RCC 7860 (cell line): ENCODE results near the gene LNP1.

Experiments used
- DNase-seq: peaks from one replicate; pipeline ENCODE4 v3.0.0-alpha.2; 2015; ENCODE audit warnings: low spot score
- FAIRE-seq: peaks from 2 replicates; lab custom pipeline; 2012; peaks lifted over from hg19 to GRCh38; lab: Jason Lieb, UNC

Gene LNP1

DNA sequence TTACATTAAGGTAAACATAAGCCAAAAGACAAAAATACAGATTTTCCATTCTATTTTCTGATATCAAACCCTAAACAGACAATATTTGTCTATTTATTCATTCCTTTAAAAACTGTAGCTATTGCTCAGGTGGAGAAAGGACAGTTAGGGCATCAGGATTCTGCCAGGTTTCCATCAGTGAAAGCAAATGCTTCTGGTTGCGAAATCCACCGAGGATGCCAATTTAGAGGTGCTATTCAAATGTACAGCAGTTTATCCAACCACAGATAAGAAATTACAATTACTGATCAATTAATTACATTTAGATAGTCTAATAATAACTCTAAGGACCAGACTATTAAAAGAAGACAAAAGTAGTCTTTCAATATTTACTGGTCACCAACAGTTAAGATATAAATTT lies 4.4 kb upstream of the LNP1 start:
- FAIRE-seq (no peak), DNase-seq (no peak)

DNA sequence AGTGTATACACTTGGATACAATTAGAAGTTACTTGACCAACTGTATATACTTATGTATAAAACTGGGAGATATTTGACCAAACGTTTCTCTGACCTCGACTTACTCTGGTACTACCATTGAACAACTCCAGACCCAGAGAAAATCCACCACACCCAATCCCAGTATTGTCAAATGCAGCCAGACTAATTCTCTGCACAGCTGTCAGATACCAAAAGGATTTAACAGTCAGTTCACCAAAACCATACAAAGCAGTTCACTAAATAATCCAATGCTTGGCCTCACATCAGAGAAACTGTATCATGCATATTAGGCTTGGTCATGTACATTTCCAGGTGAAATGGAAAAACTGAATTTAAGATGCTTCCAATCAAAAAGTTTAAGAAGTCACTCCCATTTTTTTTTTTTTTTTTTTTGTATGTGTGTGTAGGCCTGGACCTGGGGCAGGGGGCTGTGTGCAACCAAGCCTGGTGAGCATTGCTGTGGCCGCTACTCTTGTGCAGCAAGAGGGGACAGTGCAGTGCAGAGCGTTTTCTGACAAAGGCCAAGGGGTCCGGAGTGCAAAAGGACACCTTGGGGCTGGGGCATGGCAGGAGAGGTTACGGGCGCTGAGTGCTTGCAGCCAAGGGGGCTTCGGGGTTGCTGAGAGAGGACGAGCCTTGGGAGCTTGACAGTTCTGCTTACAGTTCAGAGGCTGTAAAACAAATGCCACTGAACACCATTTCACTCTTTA lies 1.8 kb upstream of the LNP1 start:
- FAIRE-seq (no peak), DNase-seq (no peak)

DNA sequence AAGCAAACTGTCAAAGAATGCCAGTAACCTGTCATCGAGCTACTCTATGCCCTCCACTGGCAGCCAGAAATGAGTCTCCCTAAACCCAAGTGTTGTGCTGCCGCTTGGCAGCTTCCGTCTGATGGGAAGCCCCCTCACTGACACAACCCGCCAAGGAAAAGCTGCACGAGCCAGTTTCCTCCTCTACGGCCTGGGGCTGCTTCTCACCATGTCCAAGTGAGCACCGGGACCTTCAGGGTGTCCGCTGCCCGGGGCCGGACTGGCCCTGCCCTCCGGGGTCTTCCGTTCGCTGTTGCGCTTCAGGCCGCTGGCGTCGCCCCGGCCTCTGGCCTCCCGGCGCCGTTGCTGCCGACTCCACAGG lies 940 bp upstream of the LNP1 start:
- no peak for DNase-seq

DNA sequence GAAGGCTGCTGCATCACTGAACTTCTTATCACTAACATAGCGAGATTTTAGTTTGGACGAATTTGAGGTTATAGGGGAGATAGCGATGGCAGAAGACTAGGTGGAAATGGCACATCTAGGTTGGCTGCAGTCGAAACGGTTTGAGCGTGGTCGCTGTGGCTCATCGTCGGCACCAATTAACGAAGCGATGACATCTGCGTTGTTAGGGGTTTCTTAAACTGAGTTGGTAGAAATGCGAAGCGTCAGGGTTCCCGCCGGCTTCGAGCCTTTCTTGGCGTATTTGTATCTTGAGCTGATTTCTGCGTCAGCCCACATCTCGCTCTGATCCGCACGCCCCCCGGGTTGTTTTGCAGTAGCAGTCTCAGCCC lies 319 bp downstream of the LNP1 start:
- DNase-seq: no peak
- FAIRE-seq: no peak

More for the DNA sequence above, 940 bp upstream of the LNP1 start:
- no peak for FAIRE-seq

DNA sequence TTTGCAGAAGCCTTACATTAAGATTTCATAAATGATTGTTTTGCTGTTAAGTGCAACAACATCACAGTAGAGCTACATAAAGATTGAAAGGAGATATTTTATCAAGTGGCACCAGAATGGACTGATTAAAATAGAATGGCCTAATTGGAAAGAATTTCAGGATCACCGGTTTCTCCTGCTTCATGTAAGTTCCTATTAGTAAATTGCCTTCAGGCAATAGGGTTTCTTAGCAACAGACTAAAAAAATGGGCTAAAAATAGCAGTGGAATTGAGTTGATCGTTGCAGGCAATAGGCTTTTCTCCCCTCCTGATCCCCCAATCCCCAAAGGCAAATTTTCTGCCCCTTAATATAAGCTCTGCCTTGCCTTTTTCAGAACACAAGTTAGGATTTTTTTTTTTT lies 917 bp downstream of the LNP1 start:
- DNase-seq: peak; percentile 19
- FAIRE-seq: no peak

DNA sequence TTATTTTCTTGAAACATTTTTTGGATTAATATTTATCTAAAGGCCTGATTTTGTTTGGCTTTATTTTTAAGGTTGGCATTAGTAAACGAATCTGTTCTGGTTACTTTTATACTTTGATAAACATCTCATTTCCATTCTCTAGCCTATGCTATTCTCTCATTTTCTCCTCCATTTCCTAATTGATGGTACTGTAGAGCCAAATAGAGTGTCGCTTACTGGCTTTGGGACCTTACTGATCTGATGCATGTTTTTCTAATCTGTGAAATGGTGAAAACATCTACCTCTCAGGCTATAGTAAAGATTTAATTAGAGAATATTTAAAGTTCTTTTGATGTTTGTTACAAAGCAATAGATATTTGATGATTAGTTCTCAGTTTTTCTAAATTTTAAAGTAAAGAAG lies 1.6 kb downstream of the LNP1 start:
- peak; percentile 21 for DNase-seq
- FAIRE-seq: peak; percentile 66

DNA sequence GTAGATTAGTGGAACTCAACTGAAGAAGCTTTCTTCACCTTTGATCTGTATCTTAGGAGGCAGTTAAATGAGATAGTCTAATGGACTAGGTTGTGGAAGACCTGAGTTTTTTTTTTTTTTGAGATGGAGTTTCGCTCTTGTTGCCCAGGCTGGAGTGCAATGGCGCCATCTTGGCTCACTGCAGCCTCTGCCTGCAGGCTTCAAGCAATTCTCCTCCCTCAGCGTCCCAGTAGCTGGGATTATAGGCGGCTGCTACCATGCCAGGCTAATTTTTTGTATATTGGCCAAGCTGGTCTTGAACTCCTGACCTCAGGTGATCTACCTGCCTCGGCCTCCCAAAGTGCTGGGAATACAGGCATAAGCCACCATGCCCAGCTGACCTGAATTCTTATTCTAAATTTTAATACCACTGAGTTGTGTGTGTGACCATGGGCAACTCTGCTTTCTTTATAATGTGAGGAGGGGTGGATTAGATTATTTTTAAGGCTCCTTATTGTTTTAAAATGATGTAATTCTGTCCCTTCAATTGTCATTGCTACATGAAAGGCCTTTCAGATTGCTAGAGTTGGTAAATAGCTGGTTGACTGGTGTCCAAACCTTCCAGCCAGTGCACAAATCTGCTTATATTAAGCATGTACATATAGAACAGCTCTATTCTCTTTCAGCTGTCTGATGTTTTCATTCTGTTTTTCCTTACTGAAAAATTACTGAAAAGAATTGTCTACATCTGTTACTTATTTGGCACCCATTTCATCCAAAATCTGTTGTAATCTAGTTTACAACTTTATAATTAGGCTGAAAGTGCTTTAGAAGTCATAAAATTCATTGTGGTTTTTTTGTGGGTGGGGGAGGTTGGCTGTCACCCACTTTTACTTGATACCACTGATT lies 2.3 kb downstream of the LNP1 start:
- no peak for DNase-seq
- no peak for FAIRE-seq

DNA sequence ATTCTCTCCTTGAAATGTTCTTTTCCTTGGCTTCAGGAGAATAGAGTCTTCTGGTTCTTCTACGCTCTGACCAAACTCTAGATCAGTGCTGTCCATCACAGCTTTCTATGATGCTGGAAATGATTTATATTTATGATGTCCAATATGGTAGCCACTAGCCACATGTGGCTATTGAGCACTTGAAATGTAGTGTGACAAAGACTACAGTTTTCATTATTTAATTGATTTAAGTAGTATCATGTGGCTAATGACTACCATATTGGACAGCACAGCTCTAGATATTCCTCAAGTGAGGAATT lies 2.9 kb downstream of the LNP1 start:
- no peak for DNase-seq
- no peak for FAIRE-seq

DNA sequence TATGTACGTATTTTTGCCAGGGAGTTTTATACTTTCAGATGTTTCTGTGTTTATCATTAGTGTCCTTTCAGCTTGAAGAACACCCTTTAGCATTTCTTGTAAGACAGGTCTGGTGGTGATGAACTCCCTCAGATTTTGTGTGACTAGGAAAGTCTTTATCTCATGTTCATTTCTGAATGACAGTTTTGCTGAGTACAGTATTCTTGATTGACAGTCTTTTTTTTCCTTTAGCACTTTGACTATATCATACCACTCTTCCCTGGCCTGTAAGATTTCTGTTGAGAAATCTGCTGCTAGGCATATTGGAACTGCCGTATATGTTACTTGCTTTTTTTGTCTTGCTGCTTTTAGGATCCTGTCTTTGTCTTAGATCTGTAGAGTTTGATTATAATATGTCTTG lies 5.8 kb downstream of the LNP1 start:
- no peak for DNase-seq
- FAIRE-seq: no peak

DNA sequence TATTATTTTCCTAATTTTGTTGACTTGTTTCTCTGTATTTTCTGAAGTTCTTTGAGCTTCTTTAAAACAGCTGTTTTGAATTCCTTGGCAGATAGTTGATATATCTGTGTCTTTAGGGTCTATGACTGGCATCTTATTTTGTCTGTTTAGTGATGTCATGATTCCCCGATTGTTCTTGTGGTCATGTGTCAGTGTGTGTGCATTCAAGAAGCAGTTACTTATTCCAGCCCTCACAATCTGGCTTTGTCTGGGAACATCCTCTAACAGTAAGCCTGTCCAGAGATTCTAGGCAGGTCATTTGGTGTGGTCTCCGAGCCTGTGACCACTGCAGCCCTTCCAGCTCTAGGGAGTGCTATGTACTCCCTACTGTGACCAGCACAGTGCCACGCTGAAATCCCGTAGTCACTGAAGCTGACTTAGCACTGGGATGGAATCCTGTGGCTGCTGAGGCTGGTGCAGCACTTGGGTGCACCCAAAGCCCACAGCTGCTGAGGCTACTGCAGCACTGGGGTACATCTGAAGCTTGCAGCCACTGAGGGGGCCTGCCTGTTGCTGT lies 6.7 kb downstream of the LNP1 start:
- no peak for FAIRE-seq
- no peak for DNase-seq

DNA sequence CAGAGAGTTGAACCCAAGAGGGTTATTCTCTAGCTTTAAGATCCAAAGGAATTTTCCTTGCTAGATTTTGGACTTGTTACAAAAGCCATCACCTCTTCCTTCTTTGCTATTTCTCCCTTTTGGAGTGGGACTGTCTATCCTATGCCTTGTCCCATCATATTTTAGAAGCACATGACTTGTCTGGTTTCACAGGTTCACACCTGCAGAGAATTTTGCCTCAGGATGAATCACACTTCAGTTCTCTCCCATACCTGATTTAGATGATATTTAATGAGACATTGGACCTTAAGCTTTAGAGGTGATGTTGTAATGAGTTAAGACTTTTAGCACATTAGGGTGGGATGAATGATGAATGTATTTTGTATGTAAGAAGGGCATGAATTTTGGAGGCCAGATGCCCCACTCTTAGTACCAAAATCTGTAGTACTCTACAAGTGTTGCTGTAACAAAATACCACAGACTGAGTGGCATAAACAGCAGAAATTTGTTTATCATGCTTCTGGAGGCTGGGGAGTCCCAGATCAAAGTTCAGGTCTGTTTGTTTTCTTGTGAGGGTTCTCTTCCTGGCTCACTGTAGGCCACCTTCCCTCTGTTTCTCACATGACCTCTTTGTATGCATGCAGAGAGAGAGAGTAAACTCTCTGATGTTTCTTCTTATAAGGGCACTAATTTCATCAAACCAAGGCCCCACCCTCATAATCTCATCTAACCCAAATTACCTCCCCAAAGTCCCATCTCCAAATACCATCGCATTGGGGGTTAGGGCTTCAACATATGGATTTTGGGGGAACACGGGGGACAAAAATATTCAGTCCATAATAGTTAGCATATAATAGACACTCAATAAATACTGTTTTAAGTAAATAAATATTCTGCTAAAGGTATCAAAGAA lies 10.0 kb downstream of the LNP1 start:
- DNase-seq (no peak), FAIRE-seq (no peak)

DNA sequence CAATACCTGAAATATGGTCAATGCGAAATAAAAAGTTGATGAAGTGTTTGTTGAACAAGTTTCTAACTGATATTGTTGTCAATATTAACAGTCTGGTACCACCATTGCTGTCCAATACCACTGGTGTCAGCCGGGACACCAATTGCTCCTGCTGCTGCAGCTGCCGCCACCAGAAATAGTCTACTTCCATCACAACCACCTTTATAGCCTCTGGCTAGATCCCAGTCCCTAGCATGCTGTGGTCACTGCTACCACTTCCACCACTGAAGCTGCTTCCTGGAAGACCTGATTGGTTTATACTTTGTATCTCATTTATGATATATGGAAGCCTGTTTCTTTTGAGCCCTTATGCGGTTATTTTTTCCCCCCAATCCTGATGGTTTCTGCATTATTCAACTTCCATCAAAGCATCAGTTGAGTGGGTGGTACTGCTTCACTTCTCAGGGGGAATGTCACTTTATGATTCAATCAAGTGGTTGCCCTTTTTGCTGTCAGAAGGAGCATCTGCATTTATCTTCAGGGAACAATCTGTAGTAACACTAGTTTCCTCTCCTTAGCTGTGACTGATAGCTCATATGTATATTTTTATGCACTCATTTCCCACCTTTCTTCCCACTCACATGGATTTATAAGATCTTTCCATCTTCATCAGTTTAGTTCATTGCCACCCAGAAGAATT lies 11.7 kb downstream of the LNP1 start:
- DNase-seq (no peak), FAIRE-seq (no peak)

DNA sequence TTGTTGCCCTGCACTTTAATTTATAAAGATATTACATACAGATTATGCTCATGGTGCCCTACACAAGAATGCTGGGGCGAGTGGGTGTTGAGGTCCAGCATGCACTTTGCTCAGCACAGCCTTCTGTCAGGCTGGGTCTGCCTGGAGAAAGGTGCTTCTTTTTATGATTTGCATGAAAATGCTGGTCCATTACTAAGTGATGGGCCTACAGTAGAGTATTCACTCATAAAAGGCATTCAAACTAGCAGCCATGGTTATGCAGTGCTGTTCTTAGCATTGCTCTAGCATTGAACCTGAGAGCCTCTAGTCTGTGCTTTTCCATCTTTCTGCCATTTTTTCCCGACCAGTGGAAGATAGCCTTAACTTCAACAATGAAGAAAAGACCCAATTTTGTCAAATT lies 12.3 kb downstream of the LNP1 start:
- no peak for DNase-seq
- no peak for FAIRE-seq

DNA sequence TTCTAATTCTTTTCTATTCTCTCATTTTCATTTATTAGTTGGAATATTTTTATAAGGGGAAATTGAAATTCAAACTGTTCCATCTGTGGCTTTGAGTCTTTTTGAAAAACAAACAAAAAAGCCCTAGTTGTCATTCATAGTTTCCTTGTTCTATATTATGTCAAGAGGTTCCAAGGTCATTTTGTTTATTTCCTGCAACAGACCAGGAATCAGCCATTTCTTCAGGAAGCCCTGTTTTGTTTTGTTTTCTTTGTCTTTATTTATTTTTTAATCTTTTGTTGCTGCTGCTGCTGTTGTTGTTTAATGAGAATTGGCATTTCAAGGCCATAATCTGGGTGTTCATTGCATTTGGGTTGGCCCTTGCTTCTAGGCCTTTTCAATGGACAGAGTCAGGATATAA lies 14.8 kb downstream of the LNP1 start:
- DNase-seq (no peak), FAIRE-seq (no peak)

DNA sequence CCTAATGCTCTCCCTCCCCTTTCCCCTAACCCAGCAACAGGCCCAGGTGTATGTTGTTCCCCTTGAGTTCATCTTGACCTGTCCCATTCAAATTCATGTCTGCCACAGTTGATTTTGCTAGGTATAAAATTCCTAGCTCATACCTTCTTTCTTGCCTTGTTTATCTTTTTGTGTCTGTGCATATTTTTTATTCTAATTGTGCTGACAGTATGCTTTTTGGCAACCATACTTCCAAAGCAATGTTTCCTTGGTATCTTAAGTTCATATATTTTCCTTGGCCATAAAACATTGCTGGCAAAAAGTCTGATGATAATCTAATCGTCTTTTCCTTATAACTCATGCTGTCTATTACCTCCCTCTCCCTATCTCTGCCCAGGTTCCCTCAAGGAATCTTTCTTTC lies 15.5 kb downstream of the LNP1 start:
- DNase-seq (no peak), FAIRE-seq (no peak)

DNA sequence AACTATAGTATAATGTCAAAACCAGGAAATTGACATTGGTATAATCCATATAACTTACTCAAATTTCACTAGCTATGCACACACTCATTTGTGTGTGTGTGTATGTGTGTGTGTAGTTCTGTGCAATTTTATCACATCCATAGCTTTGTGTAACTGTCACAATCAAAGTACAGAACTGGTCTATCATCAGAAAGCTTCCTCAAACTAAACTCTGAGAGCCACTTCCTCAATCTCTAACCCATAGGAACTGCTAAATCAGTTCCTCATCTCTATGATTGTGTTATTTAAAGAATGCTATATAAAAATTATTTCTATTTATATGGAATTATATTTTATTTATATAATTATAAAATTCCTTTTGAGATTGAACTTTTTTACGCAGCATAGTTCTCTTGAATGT lies 18.1 kb downstream of the LNP1 start:
- no peak for FAIRE-seq
- DNase-seq: no peak

DNA sequence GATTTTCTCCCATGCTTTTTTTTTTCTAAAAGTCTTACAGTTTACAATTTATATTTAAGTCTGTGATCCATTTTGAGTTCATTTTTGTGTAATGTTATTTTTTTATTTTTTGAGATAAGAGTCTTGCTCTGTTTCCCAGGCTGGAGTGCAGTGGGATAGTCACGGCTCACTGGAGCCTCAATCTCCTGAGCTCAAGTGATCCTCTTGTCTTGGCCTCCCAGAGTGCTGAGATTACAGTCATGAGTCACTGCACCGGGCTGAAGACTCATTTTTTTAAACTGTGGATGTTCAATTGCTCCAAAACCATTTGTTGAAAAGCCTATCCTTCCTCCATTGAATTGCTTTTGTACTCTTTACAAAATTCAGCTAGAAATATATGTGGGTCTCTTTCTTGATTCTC lies 19.5 kb downstream of the LNP1 start:
- peak; percentile 95 for FAIRE-seq

DNA sequence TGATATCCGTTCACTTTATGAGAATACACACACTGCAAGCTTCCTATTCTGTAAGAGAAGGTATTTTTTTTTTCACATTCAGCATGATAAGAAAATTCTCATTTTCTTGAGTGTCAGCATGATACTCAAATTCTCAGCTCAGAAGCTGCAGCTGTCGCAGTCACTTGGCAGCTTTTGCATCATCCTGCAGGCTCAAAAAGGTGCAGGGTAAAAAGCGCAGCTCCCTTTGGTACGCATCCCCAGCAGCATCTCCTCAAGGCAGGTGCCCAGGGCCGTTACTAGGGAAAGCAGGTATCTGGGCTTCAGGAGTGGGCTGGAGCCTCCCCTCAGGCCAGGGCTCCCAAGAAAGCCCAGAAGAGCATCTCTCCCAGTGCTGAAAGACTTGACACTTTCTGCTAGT lies 22.3 kb downstream of the LNP1 start:
- DNase-seq (no peak), FAIRE-seq (no peak)

More for the DNA sequence above, 19.5 kb downstream of the LNP1 start:
- peak; percentile 54 for DNase-seq

DNA sequence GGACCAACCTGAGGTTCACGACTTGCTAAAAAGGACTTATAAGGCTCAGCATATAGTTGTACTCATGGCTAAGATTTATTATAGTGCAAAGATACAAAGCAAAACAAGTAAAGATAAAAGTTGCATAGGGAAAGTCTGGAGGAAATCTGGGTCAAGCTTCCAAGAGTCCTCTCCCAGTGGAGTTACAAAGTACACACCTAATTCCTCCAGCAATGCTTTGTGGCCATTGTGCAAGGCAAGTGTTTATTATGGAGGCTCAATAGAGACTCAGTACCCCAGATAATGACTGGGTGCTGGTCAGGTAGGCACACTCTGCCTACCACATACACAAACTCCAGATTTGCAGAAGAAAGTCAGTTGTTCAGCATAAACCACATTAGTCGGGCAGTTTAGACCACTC lies 22.9 kb downstream of the LNP1 start:
- DNase-seq (no peak), FAIRE-seq (no peak)

DNA sequence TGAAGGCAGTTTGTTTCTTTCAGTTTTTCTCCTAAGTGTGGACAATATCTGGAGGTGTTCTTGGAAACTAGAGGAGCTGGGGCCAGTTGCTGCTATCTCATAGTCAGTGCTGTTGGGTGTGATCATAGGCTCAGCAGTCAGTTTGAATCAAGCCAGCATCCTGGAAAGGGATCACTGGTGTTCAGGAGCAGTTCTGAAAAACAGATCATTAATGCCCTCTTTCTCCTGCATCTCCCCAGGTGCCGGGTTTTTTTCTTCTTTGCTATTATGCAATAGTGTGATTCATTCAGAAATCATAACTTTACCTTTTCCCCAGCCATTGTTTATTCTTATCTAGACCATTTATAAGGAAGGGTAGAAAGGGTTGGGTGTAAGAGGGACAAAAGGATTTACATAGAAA lies 24.0 kb downstream of the LNP1 start:
- DNase-seq (no peak), FAIRE-seq (no peak)
